ENCODE results near the gene DCBLD2. TPM values are rescaled to one million over a fixed set of nuclear protein-coding genes. Genes with fewer than 3 reads are reported as not detected.

Gene DCBLD2
- total RNA-seq, 1 experiment from 2014 or later = 48.0 TPM

DNA sequence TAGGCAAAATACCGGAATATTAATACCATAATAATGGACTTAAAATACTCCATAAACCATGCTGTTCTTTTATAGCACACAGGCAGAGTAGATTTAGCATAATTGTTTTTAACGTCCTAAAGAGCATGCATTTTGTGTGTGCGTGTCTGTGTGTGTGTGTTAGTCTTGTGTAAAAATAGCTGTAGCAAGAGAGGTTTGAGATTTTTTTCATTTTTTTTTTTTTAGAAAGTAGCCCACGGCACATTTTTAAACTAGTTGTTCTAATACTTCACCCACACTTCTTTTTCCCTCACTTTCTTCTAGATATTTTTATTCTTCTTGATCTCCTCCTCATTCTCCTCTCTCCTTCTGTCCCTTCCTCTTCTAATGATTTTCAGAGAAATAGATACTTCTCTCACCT lies 145.9 kb downstream of the DCBLD2 start:
- H4K91ac ChIP-seq (ENCODE audit: insufficient read length, low read depth, low read length) = no peak overlapping the region
- H3K56ac ChIP-seq (ENCODE audit: insufficient read length, low read depth, low read length) = no peak overlapping the region
- H2BK120ac ChIP-seq (ENCODE audit: low read depth, low read length, poor library complexity, severe bottlenecking) = no peak overlapping the region
- no peak overlapping the region for H3K4me2 ChIP-seq (ENCODE audit: insufficient read depth, insufficient read length, low read length)
- H3K79me2 ChIP-seq (ENCODE audit: insufficient read depth, low read length) = no peaks in the 10 kb centered on the region
- H4K20me1 ChIP-seq (ENCODE audit: control insufficient read depth, insufficient read depth, insufficient read length) = no peaks in the 10 kb centered on the region
- no peak for DNase-seq
- no peak overlapping the region for H3K9ac ChIP-seq (ENCODE audit: extremely low read depth, insufficient read length, low read length)
- no peaks in the 10 kb centered on the region for H3K23me2 ChIP-seq (ENCODE audit: insufficient read length, low read depth, low read length, poor library complexity, severe bottlenecking)
- no peak overlapping the region for H2BK12ac ChIP-seq (ENCODE audit: insufficient read length, low read depth, low read length)
- no peak overlapping the region; a peak in 1 of 7 replicates for H3K27ac Mint-ChIP-seq
- no peak overlapping the region for H2BK5ac ChIP-seq (ENCODE audit: insufficient read length, low read length)
- no peak overlapping the region for H3K23ac ChIP-seq (ENCODE audit: insufficient read length, low read depth, low read length)
- H3K27ac ChIP-seq (ENCODE audit: insufficient read length, low read depth, low read length) = no peak overlapping the region
- no peaks in the 10 kb centered on the region for H3K9me3 Mint-ChIP-seq
- no peak overlapping the region for H3K14ac ChIP-seq (ENCODE audit: insufficient read depth, low read length)
- H3K9me3 ChIP-seq (ENCODE audit: control insufficient read depth, low read depth, low read length) = no peaks in the 10 kb centered on the region
- H3K27me3 ChIP-seq (ENCODE audit: insufficient read depth, low read length) = no peaks in the 10 kb centered on the region
- TF ChIP-seq, protein P1, sequence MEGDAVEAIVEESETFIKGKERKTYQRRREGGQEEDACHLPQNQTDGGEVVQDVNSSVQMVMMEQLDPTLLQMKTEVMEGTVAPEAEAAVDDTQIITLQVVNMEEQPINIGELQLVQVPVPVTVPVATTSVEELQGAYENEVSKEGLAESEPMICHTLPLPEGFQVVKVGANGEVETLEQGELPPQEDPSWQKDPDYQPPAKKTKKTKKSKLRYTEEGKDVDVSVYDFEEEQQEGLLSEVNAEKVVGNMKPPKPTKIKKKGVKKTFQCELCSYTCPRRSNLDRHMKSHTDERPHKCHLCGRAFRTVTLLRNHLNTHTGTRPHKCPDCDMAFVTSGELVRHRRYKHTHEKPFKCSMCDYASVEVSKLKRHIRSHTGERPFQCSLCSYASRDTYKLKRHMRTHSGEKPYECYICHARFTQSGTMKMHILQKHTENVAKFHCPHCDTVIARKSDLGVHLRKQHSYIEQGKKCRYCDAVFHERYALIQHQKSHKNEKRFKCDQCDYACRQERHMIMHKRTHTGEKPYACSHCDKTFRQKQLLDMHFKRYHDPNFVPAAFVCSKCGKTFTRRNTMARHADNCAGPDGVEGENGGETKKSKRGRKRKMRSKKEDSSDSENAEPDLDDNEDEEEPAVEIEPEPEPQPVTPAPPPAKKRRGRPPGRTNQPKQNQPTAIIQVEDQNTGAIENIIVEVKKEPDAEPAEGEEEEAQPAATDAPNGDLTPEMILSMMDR (conservative IDR thresholded peaks at IDR 0.05) = no peak
- H3K4me3 Mint-ChIP-seq = no peak overlapping the region
- no peak overlapping the region for H2AFZ ChIP-seq (ENCODE audit: low read length)
- no peak overlapping the region for H4K5ac ChIP-seq (ENCODE audit: insufficient read length, low read depth, low read length)
- no peak overlapping the region for H3K18ac ChIP-seq (ENCODE audit: insufficient read length, low read depth, low read length)
- H3K27me3 Mint-ChIP-seq (ENCODE audit: low read depth) = no peaks in the 10 kb centered on the region
- no peak overlapping the region for H2AK5ac ChIP-seq (ENCODE audit: insufficient read length, low read length)
- no peaks in the 10 kb centered on the region for H3K79me1 ChIP-seq (ENCODE audit: insufficient read depth, low read depth, low read length, poor library complexity, severe bottlenecking)
- H3K36me3 Mint-ChIP-seq (ENCODE audit: insufficient read depth in 1 of 3, low read depth in 3 of 3) = no peaks in the 10 kb centered on the region
- H3K4me1 Mint-ChIP-seq = peaks cover 2 to 12% of the 10 kb centered on the region in 2 experiments; a peak in 3 of 4 replicates
- H3K4me1 ChIP-seq (ENCODE audit: insufficient read depth, low read length) = no peaks in the 10 kb centered on the region
- WGBS (ENCODE audit: extremely low coverage, insufficient read length, low lambda C conversion rate) = no CpG with 5 or more reads among the region's 4 CpGs
- no peak overlapping the region for H2BK15ac ChIP-seq (ENCODE audit: low read depth, low read length)
- H3T11ph ChIP-seq (ENCODE audit: low read length) = no peak overlapping the region
- H4K8ac ChIP-seq (replicated peaks; ENCODE audit: insufficient read length, low read depth, low read length) = no peak overlapping the region
- H2BK20ac ChIP-seq (ENCODE audit: low read depth, low read length, poor library complexity, severe bottlenecking) = no peak overlapping the region
- H3K4ac ChIP-seq (ENCODE audit: low read depth, low read length) = no peak overlapping the region
